Ascending aorta (tissue), 2 donors: ENCODE data around the gene ARHGAP25. TPM values are rescaled to one million over a fixed set of nuclear protein-coding genes. Genes with fewer than 3 reads are reported as not detected.

Experiments used
- DNase-seq, 2 donors: peaks; one replicate each; pipeline ENCODE4 v3.0.0-alpha.2; 2019; ENCODE audit warnings: low spot score in 2 of 2
- H3K27ac ChIP-seq, 2 donors: fragments of 200-600 bp; sonication (generic); one replicate each; pipeline ENCODE4 v1.5.1; 2016 to 2017; ENCODE audit warnings: mild to moderate bottlenecking in 1 of 2
- H3K27me3 ChIP-seq: fragments of 200-600 bp; sonication (generic); one replicate; pipeline ENCODE4 v1.5.1; 2017
- H3K36me3 ChIP-seq, 2 donors: fragments of 200-600 bp; sonication (generic); one replicate each; pipeline ENCODE4 v1.5.1; 2016
- H3K4me1 ChIP-seq, 2 donors: fragments of 200-600 bp; sonication (generic); one replicate each; pipeline ENCODE4 v1.5.1; 2016 to 2017; ENCODE audit warnings: mild to moderate bottlenecking in 1 of 2
- H3K4me3 ChIP-seq, 2 donors: fragments of 200-600 bp; sonication (generic); one replicate each; pipeline ENCODE4 v1.5.1; 2016 to 2017; ENCODE audit warnings: mild to moderate bottlenecking in 1 of 2
- H3K9me3 ChIP-seq, 2 donors: fragments of 200-600 bp; sonication (generic); one replicate each; pipeline ENCODE4 v1.5.1; 2016
- intact Hi-C: fragments of 100-400 bp; cut with DNase I; formaldehyde crosslinking; loops from one replicate; pipeline ENCODE4 v1.15.1; 2023
- total RNA-seq: library from RNA; depleted of rRNA; stranded (reverse); fragments of >200 nt; gene quantifications from one replicate; pipeline ENCODE4 v1.1.0, GENCODE V29; 2016
- TF ChIP-seq, protein P1 (sequence below), 3 experiments: fragments of 200-600 bp in 2 of 3; fragments of 450-650 bp in 1 of 3; sonication (generic) in 2 of 3; IDR thresholded peaks; one replicate each; pipeline ENCODE4 v1.5.1; 2016 to 2019; ENCODE audit warnings: antibody characterized with exemption in 3 of 3, mild to moderate bottlenecking in 1 of 3, moderate library complexity in 1 of 3

The ARHGAP25 gene
- total RNA-seq, 1 donor from 2014 or later = 8.3 TPM

DNA sequence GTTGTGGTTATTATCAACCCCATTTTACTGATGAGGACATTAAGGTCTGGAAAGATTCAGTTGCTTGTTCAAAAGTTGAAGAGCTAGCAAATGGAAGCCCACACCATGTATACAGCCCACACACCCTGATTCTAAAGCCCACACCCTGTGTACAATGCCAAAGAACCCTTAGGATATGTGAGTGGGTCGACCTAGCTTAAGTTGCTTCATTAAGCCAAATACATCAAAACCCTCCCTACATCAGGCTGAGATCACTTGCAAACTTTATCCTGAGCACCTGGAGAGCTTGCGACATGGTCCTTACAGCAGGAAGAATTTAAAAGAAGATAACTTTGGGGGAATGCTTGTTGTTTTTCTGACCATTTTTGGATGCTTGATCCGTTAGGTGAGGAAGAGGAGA lies 435 bp upstream of the ARHGAP25 start:
- Histone ChIP-seq H3K4me1 (no peaks in the 10 kb centered on the region), H3K27ac (no peak overlapping the region), H3K9me3 (no peaks in the 10 kb centered on the region), H3K27me3 (no peaks in the 10 kb centered on the region), H3K36me3 (no peaks in the 10 kb centered on the region), H3K4me3 (no peak overlapping the region)
- intact Hi-C loops = no loop called here
- TF ChIP-seq, protein P1, sequence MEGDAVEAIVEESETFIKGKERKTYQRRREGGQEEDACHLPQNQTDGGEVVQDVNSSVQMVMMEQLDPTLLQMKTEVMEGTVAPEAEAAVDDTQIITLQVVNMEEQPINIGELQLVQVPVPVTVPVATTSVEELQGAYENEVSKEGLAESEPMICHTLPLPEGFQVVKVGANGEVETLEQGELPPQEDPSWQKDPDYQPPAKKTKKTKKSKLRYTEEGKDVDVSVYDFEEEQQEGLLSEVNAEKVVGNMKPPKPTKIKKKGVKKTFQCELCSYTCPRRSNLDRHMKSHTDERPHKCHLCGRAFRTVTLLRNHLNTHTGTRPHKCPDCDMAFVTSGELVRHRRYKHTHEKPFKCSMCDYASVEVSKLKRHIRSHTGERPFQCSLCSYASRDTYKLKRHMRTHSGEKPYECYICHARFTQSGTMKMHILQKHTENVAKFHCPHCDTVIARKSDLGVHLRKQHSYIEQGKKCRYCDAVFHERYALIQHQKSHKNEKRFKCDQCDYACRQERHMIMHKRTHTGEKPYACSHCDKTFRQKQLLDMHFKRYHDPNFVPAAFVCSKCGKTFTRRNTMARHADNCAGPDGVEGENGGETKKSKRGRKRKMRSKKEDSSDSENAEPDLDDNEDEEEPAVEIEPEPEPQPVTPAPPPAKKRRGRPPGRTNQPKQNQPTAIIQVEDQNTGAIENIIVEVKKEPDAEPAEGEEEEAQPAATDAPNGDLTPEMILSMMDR (IDR thresholded peaks at IDR 0.05) = no peak
- DNase-seq = no peak

DNA sequence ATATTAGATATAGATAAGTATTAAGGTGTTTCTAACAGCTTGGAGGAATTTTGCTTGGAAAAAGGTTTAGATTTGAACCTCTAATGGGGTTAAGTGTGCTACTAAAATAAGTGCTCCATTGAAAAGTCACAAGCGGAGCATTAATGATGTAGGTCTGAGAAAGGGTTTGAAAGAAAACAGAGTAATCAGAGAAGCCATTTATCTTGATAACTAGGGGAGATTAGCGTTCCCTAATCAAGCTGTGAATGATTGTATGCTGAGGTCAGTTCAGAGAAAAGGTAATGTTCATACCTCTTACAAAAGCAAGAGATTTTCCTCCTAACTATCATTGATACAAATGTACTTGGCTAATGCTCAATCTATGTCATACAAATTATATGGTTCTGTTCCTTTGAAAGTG lies 1.5 kb downstream of the ARHGAP25 start:
- peak overlapping the region in 1 of 2 donors; percentile 44 for H3K4me3 ChIP-seq
- intact Hi-C loops = no loop called here

DNA sequence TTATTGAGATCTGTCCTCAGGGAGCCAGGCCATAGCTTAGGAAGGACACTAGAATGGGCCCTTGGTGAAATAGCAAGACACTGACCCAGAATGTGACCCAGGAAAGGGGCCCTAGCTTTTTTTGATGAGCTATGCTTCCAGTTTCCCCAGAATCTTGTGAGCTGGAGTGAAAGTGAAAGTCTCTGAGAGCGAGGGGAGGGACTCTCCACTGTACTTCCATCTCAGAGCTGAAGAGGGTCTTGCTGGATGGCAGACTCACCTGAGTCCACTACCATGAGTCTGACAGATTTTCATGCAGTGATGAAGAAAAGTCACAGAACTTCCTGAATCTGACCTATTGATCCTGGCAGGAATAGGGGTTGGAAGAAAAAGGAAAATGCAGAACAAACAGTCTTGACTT lies 3.1 kb downstream of the ARHGAP25 start:
- no peaks in the 10 kb centered on the region for H3K9me3 ChIP-seq
- H3K27me3 ChIP-seq = no peaks in the 10 kb centered on the region
- TF ChIP-seq, protein P1 (IDR thresholded peaks at IDR 0.05) = no peak
- H3K4me1 ChIP-seq = no peaks in the 10 kb centered on the region
- H3K36me3 ChIP-seq = no peaks in the 10 kb centered on the region
- peak overlapping the region in 1 of 2 donors; percentile 32 for H3K27ac ChIP-seq
- intact Hi-C loops = no loop called here
- no peak for DNase-seq
- no peak overlapping the region for H3K4me3 ChIP-seq

More for the DNA sequence above, 1.5 kb downstream of the ARHGAP25 start:
- no peaks in the 10 kb centered on the region for H3K36me3 ChIP-seq
- no peak overlapping the region for H3K27ac ChIP-seq
- H3K27me3 ChIP-seq = no peaks in the 10 kb centered on the region
- DNase-seq = no peak
- H3K9me3 ChIP-seq = no peaks in the 10 kb centered on the region
- H3K4me1 ChIP-seq = no peaks in the 10 kb centered on the region
- TF ChIP-seq, protein P1 (IDR thresholded peaks at IDR 0.05) = no peak

DNA sequence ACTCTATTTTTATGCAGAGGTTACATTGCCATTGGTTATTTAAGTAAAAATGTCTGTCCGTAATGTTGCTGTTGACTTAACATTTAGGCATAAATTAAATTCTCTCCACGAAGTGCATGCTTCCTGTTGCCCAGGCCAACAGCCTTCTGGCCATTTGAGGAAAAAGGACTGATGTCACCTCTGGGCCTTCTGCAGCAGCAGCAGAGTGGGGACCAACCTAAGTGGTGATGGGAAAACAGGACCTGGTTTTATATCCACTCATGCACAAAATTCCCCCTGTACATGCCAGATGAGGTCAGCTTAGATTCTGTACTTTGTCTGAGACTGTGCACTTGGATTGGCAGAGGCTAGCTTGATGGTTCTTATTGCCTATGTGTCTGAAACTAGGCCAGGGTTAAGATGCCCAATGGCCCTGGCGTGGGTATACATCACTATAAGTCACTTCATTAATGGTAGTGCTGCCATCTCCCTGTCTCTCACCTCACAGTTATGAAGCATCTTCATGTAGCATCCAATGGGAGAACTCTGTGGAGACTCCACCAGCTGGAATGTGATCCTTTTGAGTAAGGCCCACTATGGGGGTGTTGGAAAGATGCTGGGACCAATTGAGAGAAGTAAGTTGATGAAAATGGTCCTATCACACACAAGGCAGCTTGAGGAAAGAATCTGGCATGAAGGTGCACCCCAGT lies 4.4 kb downstream of the ARHGAP25 start:
- Histone ChIP-seq H3K9me3 (no peaks in the 10 kb centered on the region), H3K4me3 (no peak overlapping the region), H3K4me1 (no peaks in the 10 kb centered on the region), H3K27ac (no peak overlapping the region), H3K36me3 (no peaks in the 10 kb centered on the region), H3K27me3 (no peaks in the 10 kb centered on the region)
- TF ChIP-seq, protein P1 (IDR thresholded peaks at IDR 0.05) = no peak
- intact Hi-C loops = no loop called here
- no peak for DNase-seq

DNA sequence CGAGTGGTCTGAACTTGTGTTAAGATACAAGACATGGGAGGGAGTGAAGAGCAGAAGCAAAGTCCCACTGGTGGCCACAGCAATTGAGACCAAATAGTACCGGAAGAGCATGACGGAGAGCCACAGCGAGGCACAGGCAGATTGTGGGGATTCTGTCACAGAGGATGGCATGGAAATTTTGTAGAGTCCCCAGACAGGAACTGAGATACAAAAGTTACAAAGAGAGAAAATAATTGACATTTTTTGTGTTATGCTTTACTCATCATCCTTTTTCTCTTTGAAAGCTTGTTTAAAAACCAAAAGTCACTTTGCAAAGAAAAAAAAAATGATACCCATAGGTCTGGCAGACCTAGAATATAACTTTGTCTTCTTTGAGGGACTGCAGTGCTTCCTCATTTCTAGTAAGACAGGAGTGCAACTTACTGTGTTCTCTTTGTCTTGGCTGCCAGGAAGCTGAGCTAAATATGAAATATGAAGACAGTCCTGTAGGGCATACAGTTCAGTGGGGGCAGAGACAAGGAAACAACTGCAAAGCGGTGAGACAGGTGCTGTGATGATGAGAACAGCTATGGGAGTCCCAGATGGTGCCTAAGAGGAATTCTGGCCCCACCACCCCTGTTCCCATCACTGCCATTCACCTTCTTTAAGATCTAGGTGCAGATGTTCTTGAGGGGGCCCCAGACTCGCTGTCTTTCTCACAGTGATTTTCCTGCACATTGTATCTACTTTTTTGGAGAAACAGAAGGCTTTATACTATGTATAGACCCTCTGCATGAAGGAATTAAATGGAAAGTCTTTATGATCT lies 5.2 kb downstream of the ARHGAP25 start:
- DNase-seq = no peak
- no peak overlapping the region for H3K4me3 ChIP-seq
- TF ChIP-seq, protein P1 (IDR thresholded peaks at IDR 0.05) = no peak

More for the DNA sequence above, 5.2 kb downstream of the ARHGAP25 start:
- H3K27ac ChIP-seq = no peak overlapping the region
- H3K27me3 ChIP-seq = no peaks in the 10 kb centered on the region
- H3K36me3 ChIP-seq = no peaks in the 10 kb centered on the region
- H3K9me3 ChIP-seq = no peaks in the 10 kb centered on the region
- intact Hi-C loops = no loop called here
- H3K4me1 ChIP-seq = no peaks in the 10 kb centered on the region
